ENCODE results near the gene VTN. TPM values are rescaled to one million over a fixed set of nuclear protein-coding genes. Genes with fewer than 3 reads are reported as not detected.

Gene VTN
- total RNA-seq, 4 donors from 2014 or later: 0.51 to 2.1 (median 0.69) TPM; not detected in 1

DNA sequence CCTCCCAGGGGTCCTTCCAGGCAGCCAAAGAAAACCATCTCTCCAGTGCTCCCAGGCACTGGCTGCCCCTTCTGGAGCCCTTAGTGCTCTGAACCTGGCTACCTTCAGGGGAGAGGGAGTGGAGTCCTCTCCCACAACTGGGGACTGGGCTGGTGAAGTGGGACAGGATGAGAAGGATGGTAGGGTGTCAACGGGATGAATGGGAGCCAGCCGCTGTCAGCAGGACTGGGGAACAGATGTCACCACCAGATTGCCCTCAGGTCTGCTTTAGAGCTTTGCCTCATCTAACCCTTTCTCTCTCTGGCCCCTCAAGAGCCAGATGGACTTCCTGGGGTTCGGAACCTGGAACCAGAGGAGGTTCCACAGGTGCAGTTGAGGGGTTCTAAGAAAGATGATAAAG lies 4.6 kb downstream of the VTN start:
- H3K36me3 ChIP-seq: no peaks in the 10 kb centered on the region
- no peaks in the 10 kb centered on the region for H3K4me1 ChIP-seq
- no peak overlapping the region for H3K27ac ChIP-seq
- TF ChIP-seq, protein P1, sequence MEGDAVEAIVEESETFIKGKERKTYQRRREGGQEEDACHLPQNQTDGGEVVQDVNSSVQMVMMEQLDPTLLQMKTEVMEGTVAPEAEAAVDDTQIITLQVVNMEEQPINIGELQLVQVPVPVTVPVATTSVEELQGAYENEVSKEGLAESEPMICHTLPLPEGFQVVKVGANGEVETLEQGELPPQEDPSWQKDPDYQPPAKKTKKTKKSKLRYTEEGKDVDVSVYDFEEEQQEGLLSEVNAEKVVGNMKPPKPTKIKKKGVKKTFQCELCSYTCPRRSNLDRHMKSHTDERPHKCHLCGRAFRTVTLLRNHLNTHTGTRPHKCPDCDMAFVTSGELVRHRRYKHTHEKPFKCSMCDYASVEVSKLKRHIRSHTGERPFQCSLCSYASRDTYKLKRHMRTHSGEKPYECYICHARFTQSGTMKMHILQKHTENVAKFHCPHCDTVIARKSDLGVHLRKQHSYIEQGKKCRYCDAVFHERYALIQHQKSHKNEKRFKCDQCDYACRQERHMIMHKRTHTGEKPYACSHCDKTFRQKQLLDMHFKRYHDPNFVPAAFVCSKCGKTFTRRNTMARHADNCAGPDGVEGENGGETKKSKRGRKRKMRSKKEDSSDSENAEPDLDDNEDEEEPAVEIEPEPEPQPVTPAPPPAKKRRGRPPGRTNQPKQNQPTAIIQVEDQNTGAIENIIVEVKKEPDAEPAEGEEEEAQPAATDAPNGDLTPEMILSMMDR (IDR thresholded peaks at IDR 0.05): no peak
- TF ChIP-seq POLR2A (IDR thresholded peaks at IDR 0.05): no peak
- intact Hi-C loops (cut with DNase I; ENCODE audit: low total_unique reads): no loop called here
- no peaks in the 10 kb centered on the region for H3K27me3 ChIP-seq
- DNase-seq: no peak
- no peak overlapping the region for H3K4me3 ChIP-seq
- H3K9me3 ChIP-seq: no peaks in the 10 kb centered on the region

DNA sequence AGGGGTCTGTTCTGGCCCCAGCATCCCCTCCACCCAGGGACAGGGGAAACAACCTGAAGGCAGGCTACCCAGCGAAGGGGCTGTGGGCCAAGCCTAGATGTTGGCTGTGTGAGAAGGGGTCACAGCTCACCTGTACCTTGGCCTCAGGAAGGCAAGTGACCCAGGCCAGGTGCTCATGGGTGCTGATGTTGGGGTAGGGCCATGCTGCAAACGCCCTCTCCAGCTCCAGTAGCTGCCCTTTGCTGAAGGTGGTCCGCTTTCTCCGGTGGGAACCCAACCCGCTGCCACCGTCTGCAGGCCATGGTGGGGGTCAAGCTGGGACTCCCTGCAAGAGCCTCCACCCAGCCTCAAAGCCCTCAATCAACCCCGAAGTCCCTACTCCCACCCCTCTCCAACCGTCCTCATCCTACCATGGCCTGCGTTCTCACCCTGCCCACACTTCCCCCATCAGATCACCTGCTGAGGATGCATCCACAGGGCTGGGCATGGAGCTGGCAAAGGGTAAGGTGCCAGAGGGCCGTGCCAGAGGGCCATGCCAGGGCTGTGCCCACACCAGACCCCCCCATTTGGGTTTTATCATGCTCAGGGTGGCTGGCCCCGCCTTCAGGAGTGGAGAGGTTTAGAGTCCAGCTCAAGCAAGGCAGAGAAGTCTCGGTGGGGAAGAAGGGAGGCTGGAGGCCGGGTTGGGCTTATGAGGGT lies 5.3 kb downstream of the VTN start, which contains the start of gene SEBOX:
TSS of gene SEBOX (minus strand) at position 535 of the 699 bp plus-strand sequence. CDS start at position 487, 48 bp downstream.
- no peaks in the 10 kb centered on the region for H3K36me3 ChIP-seq
- no peak for DNase-seq
- no peaks in the 10 kb centered on the region for H3K27me3 ChIP-seq
- no peaks in the 10 kb centered on the region for H3K9me3 ChIP-seq
- no peak for TF ChIP-seq POLR2A (IDR thresholded peaks at IDR 0.05)
- TF ChIP-seq, protein P1 (IDR thresholded peaks at IDR 0.05): no peak
- H3K27ac ChIP-seq: no peak within 1 kb of the TSS
- intact Hi-C loops (cut with DNase I; ENCODE audit: low total_unique reads): no loop called here
- no peak within 1 kb of the TSS for H3K4me3 ChIP-seq
- no peaks in the 10 kb centered on the region for H3K4me1 ChIP-seq

DNA sequence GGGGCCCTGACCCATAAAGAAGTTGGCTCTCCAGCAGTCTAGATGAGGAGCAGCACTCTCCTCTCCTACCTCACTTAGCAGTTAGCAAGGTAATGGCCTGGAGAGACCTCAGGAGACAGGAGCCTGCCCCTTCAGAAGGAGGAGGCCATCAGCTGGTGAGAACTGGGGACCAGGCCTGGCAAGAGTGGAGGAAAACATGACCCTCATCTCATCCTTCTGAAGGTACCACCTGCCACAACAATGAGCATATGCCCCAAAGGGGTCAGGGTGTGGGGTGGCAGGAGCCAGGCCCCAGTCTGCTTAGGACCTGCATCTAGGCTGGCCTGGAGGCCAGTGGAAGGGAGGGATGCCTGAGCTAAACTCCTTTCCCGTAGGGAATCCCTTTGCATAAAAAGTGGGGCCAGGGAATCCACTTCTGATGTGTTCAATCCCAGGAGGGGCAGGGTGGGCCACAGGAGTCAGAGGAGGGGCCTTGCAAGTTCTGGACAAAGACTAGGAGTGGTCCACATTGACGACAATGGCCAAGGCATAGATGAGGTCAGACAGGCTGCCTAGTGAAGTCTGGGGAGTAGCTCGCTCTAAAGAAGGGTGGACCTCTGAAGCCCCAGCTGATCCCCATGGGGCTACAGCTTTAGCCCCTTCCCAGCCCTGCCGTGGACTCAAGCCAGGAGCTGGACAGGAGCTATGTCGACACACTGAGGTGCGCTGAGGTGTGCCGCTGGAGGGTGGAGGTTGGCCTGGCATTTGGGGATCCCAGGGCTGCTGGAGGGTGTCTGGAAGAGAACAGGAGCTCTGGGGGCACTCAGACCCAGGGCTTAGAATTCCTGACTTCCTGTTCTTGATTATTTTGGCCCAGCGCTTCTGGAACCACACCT lies 6.1 kb downstream of the VTN start:
- no peaks in the 10 kb centered on the region for H3K36me3 ChIP-seq
- H3K27ac ChIP-seq: no peak overlapping the region
- H3K4me1 ChIP-seq: no peaks in the 10 kb centered on the region
- no peaks in the 10 kb centered on the region for H3K27me3 ChIP-seq
- TF ChIP-seq POLR2A (IDR thresholded peaks at IDR 0.05): no peak
- TF ChIP-seq, protein P1 (IDR thresholded peaks at IDR 0.05): no peak
- DNase-seq: no peak
- no peak overlapping the region for H3K4me3 ChIP-seq
- no peaks in the 10 kb centered on the region for H3K9me3 ChIP-seq
- intact Hi-C loops (cut with DNase I; ENCODE audit: low total_unique reads): no loop called here

DNA sequence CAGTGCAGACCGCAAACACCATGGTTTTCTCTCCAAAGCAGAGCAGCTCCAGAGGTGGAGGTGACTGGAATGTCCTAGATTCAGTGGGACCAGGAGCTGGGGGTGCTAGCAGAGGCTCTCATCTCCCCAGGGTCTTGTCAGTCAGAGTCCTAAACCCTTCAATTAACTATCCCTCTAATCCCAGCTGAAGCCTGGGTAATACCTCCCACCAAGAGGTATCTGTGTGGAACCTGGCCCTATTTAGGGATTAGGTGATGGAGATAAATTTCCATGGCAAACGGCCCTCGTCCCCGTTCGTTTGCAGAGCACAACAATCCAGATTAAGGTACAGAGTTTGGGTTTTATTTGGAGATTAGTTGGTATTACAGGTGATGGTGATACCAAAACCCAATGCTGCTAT lies 6.9 kb downstream of the VTN start:
- DNase-seq: no peak
- Histone ChIP-seq H3K27ac (no peak overlapping the region), H3K27me3 (no peaks in the 10 kb centered on the region), H3K4me3 (no peak overlapping the region), H3K9me3 (no peaks in the 10 kb centered on the region), H3K4me1 (peaks cover 0 to 4% of the 10 kb centered on the region in 2 donors), H3K36me3 (no peaks in the 10 kb centered on the region)
- intact Hi-C loops (cut with DNase I; ENCODE audit: low total_unique reads): no loop called here
- TF ChIP-seq POLR2A (IDR thresholded peaks at IDR 0.05): no peak
- TF ChIP-seq, protein P1 (IDR thresholded peaks at IDR 0.05): no peak

DNA sequence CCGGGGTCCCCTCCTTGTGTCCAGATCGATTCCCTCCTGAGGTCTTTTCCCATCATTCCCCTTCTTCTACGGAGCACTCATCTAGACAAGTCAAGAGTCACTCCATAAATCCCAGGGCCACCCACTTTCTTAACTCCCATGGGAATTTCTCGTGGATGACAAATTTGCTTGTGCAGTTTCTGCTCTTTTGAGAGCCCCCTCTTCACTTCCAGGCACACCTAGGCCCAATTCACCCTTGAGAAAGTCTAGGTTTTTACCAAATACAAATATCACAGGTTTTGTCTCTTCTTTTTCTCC lies 12.3 kb downstream of the VTN start:
- no peaks in the 10 kb centered on the region for H3K9me3 ChIP-seq
- H3K27ac ChIP-seq: peak overlapping the region; percentile 78 to 90
- TF ChIP-seq POLR2A (IDR thresholded peaks at IDR 0.05): no peak
- TF ChIP-seq, protein P1 (IDR thresholded peaks at IDR 0.05): no peak
- peaks cover 0 to 13% of the 10 kb centered on the region in 2 donors for H3K4me1 ChIP-seq
- no peaks in the 10 kb centered on the region for H3K36me3 ChIP-seq
- H3K27me3 ChIP-seq: no peaks in the 10 kb centered on the region
- intact Hi-C loops (cut with DNase I; ENCODE audit: low total_unique reads): no loop called here
- H3K4me3 ChIP-seq: peak overlapping the region; percentile 85 to 95
- no peak for DNase-seq
